HG03175 (cell line): ENCODE data around the gene ZNG1A.
"Not testable (repeated sequence)": the region's sequence is repeated elsewhere in the genome, so short reads cannot be mapped to it uniquely, and the experiment has no call there.

ENCODE experiments used
- ATAC-seq: cut with Tn5 transposase; IDR thresholded peaks from one replicate; pipeline ENCODE4 v1.9.1; 2021; ENCODE audit warnings: mild to moderate bottlenecking, moderate library complexity; ENCODE audit not compliant: unreplicated experiment

The ZNG1A gene

GRCh38 chr9:178970-179383, at the start of gene ZNG1A:
Gene ZNG1A (minus strand): TSS chr9:179056. CDS start chr9:178969, 87 bp downstream.
- not testable (repeated sequence) for ATAC-seq

DNA sequence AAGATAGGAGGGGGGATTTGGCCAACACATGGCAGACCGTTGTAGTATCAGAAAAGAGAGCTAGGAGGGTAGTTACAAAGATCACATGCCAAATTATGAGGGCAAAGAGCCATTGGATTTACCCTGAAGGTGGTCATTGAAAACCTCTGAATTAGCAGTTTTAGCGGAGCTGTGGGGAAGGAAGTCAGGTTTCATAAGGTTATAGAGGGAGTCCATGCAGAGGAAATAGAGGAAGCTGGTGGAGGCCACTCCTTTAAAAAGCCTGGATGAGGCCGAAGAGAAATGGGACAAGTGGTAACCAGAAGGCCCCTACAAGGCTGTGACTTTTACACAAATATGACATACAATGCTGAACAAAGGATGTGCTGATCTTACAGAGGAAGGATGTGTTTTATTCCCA, 49.0 kb upstream of the ZNG1A start:
- no peak for ATAC-seq

DNA sequence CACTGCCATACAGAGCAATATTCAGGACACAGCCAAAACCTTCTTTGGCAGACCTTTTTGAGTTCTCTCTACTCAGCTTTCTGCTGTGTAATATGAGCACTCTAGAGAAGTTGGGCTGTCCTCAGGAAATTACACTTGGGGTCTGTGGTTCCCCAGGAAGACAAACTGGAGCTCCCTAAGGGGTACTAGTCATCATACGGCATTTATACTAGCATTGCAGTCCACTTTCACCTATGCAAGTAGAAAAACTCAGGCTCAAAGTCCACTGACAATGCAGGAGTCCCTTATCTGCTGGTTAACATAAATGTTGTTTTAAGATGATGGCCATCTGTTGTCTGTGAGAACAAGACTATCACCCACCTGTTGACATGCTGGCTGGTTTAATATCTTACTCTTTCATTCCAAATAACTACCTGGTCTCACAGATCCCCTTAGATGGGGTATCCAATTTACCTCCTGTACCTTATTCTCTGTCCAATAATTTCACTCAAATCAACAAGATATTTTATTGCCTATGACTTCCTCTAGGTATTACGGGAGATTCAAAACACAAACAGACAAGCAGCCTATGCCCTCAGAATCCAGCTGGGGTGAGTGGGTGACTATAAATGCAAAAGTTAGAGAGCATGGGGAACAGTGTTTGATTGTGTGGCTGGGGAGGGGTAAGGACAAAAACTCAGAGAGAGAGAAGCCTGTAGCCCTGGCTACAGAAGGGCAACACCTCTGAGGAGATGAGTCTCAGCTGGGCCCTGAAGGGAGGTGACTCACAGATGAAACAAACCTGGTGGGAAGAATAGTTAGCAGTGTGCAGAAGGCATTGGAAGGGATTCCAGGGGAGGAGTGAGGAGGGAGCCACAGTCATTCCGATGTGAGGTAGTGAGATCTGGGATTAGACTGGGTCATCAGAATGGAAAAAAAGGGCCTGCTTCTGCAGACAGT, 46.0 kb upstream of the ZNG1A start:
- no peak for ATAC-seq

DNA sequence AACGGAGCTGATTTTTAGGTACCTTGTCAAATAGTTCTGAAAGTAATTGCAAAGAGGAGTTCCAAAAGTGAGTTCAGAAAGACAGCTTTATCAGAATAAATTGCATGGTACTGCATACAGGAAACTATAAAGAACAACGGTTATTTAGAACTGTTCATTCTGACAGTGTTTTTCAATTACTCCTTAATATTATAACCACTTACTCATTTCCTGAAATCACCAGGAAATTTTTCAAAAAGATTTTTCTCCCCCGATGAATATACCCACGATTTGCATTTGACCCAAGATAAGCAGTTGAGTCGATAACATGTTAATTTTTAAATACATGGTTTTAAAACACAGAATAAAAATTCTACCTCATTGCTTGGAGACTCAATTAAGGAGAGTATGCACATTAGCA, 45.2 kb upstream of the ZNG1A start:
- no peak for ATAC-seq

DNA sequence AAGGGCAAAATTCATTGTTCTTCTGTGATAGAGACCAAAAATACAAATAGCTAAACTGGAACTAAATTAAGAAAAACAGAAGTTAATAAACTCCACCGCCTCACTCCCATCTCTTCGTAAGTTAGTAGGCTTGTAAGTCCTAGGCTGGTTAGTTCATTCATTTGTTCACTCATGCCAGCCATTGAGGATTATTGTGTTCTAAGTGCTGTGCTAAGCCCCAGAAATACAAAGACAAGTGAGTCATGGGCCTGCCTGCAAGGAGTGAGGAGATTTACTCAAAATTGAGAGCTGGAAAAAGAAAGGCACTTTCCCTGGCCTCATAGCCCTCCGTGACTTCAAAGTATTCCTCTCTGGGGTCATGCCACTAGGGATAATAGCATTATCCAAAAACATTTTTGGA, 44.3 kb upstream of the ZNG1A start:
- ATAC-seq: no peak

DNA sequence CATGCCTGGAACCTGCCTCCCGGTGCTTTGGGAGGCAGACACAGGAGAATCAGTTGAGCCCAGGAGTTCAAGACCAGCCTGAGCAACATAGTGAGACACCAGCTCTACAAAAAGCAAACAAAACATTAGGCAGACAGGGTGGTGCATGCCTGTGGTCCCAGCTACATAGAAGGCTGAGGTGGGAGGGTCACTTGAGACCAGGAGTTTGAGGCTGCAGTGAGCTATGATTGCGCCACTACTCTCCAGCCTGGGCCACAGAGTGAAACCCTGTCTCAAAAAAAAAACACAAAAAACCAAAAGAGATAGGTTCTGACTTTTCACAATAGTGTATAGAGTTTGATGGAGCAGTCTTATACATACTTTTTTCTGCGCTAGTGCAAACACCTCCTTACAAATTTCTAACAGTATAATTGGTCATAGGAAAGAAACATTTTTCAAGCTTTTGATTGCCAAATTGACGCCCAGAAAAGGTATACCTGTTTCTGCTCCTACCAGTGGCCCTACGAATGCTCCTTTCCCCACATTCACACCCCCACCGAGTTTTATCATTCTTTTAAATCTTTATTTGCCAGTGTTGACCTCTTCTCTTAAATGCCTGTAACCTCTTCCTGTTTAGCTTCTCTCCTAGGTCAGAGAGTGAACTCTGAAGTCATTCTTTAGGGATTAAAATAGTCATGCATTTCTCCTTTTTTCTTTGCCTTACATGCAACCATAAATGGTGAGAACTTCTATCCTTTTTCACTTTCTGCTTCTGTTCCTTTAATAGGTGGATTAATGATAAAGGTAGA, 43.3 kb upstream of the ZNG1A start:
- ATAC-seq: no peak

GRCh38 chr9:219670-220365, 41.0 kb upstream of the ZNG1A start:
- ATAC-seq: no peak

GRCh38 chr9:219036-219435, 40.2 kb upstream of the ZNG1A start:
- not testable (repeated sequence) for ATAC-seq

DNA sequence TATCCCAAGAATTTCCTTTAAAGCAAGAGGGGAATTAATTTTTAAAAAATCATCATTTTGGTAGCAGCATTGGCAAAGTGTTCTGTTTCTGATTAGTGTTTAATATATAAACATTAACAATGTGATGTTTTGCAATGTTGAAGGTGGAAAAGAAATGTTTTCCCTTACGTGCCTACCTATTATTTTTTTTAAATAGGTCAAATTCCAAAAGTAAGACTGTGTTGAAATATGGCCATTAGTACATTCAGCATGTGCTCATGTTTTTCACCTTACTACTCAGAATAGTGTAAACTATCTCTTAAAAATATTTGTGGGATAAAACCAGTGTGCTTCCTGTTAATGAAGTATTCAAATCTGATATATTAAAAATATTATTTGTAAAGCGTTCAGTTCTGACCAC, 39.1 kb upstream of the ZNG1A start:
- ATAC-seq: no peak

DNA sequence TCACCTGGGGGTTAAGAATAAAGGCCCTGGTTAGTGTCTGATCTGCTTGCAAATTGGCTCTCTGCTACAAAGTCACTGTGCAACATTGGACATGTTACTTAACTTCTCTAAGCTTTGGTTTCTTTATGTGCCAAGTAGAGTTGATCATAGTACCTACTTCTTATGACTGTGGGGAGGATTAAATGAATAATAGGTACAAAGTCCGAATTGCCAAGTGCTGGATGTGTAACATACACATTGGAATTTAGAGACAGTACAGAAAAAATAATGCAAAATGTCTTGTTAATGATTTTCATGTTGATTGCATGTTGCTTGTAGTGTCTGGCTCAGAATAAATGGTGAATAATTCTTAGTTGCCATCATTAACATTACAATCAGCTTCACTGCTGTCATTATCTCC, 38.0 kb upstream of the ZNG1A start:
- no peak for ATAC-seq

GRCh38 chr9:215631-216155, 36.8 kb upstream of the ZNG1A start:
- ATAC-seq: no peak

DNA sequence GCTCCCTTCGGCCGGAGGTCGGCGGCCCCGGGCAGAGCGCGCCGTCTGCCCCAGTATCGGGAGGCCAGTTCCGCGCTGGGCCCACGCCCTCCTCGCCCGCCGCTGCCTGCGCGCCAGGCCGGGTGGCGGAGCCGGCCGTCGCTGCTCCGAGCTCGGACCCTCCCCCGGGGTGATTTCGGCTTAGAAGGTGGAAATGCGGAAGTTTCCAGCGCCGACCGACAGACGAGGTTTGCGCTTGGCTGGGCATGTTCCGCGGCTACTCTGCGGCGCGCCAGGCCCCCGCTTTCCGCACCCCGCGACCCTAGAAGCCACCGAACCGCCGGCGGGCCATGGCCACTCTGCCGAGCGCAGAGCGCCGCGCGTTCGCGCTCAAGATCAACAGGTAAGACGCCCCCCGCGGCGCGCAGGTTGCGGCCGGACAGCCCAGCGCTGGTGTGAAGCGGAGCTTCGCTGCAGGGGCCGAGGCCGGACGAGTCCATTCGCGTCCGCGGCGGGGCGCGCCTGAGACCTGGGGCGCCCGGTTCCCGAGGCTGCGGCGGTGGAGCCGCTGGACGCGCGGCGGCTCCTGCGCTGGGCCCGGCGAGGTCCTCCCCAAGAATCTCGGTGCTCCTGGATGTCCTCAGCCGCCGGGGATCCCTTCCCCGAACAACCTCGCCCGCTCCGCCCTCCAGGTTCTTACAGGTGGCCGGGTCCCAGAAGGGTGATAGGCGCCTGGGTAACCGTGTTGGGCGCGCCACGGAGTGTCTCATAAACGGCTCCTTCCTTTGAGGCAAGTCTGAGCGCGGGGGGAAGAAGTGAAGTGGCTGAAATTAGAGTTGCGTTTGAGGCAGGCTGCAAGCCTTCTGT, 36.0 kb upstream of the ZNG1A start, which contains the start of gene DOCK8:
TSS of gene DOCK8 (plus strand) at position 218 of the 846 bp plus-strand sequence. CDS start at position 330, 112 bp downstream.
- peak; percentile 86 for ATAC-seq

- ATAC-seq: no peak
These were observed 35.4 kb upstream of the ZNG1A start for GRCh38 chr9:214351-214647.

GRCh38 chr9:213901-214300, 35.0 kb upstream of the ZNG1A start:
- ATAC-seq: not testable (repeated sequence)

- no peak for ATAC-seq
These were observed 33.4 kb upstream of the ZNG1A start for GRCh38 chr9:212297-212696.

DNA sequence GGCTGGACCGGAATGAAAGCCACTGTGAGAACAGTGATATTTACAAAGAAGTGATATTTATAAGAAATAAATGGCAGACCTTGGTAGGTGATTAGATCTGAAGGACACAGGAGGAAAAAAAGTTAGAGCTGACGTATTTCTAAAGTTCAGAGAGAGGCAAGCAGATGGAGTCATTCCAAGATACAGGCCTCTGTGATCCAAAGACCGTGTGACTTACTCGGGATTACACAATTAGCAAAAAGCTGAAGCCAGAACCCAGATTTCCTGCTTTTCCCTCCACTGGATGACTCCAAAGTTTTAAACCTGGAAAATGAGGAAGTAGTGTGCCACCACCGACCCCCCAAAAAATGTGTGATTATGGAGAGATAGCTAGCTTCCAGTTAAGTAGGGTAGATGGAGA, 32.7 kb upstream of the ZNG1A start:
- ATAC-seq: no peak

GRCh38 chr9:211036-211435, 32.2 kb upstream of the ZNG1A start:
- no peak for ATAC-seq

- no peak for ATAC-seq
These were observed 30.4 kb upstream of the ZNG1A start for GRCh38 chr9:209143-209758.

GRCh38 chr9:206481-206880, 27.6 kb upstream of the ZNG1A start:
- no peak for ATAC-seq

GRCh38 chr9:199601-200000, 20.7 kb upstream of the ZNG1A start:
- ATAC-seq: not testable (repeated sequence)
